Ectodermal cell (in vitro differentiated cells): Measurements from ENCODE around the gene CXCR4.

ENCODE experiments used
- H3K27ac ChIP-seq: 2 replicates; pipeline ENCODE4 v1.7.0; 2013; ENCODE audit warnings: mild to moderate bottlenecking, low read depth, low read length; ENCODE audit not compliant: insufficient read depth, poor library complexity, severe bottlenecking
- H3K27me3 ChIP-seq: 2 replicates; pipeline ENCODE4 v1.7.0; 2013; ENCODE audit warnings: mild to moderate bottlenecking, low read length; ENCODE audit not compliant: insufficient read depth, control insufficient read depth, poor library complexity, severe bottlenecking
- H3K36me3 ChIP-seq: one replicate; pipeline ENCODE4 v1.7.0; 2013; ENCODE audit warnings: low read length; ENCODE audit not compliant: control insufficient read depth, insufficient read depth
- H3K4me1 ChIP-seq: one replicate; pipeline ENCODE4 v1.7.0; 2013; ENCODE audit warnings: low read length; ENCODE audit not compliant: control insufficient read depth, insufficient read depth
- H3K4me3 ChIP-seq: 2 replicates; pipeline ENCODE4 v1.7.0; 2013; ENCODE audit warnings: low read depth, low read length, control low read depth; ENCODE audit not compliant: insufficient read depth
- H3K9me3 ChIP-seq: 2 replicates; pipeline ENCODE4 v1.7.0; 2013; ENCODE audit warnings: mild to moderate bottlenecking, low read length, moderate library complexity; ENCODE audit not compliant: control insufficient read depth
- WGBS, 2 experiments: methylation state at CpG; one replicate each; pipeline ENCODE4 v1.1.7; 2013; ENCODE audit warnings: missing lambda C conversion rate in 2 of 2; 5-methylcytosine and 5-hydroxymethylcytosine counted together

Gene CXCR4

DNA sequence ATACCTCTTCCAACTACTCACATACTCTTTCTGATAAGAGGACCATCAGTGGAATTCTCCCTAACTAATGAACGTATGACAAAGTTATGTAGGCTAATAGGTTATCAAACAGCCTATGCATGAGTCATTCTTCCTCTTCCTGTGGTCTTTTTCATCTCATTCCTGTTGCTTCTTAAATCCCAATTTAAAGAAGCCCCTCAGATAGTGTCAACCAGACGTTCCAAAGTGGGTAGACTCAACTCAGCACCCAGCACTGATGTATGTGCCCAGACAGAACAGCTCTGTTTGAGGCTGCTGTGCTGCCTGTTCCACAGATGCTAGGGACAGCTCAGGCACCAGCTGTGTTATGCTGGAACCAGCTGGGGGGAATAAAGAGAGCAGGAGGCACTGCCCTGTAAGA lies 52.6 kb downstream of the CXCR4 start:
- H3K4me3 ChIP-seq: no peak overlapping the region
- 67 to 76% methylated on average over 2 of the region's 2 CpGs for WGBS, 2 experiments
- no peaks in the 10 kb centered on the region for H3K36me3 ChIP-seq
- H3K27me3 ChIP-seq: no peaks in the 10 kb centered on the region
- no peaks in the 10 kb centered on the region for H3K9me3 ChIP-seq
- H3K27ac ChIP-seq: no peak overlapping the region
- H3K4me1 ChIP-seq: peaks cover 6% of the 10 kb centered on the region
